HG03066 (cell line): Measurements from ENCODE around the gene ADD3.

ENCODE experiments used
- ATAC-seq: cut with Tn5 transposase; IDR thresholded peaks from one replicate; pipeline ENCODE4 v1.9.1; 2021; ENCODE audit warnings: low read depth; ENCODE audit not compliant: unreplicated experiment

Gene ADD3

DNA sequence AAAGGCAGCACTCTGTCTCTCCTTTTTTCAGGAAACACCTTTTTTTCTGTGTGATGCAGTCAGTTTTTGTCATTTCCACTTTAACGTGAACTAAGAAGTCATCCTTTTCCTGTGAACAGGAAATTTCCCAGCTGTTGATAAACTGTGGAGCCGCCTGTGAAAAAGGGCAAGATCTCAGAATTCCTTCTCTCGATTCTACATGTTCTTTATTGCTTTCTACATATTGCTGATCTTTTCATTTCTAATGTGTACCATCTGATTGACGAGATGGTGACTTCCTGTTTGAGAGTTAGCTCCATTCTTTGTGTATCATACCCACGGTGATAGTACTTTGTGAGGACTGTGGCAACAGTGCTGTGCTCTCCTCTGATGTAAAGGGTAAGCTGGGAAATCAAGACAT lies 50.4 kb downstream of the ADD3 start:
- no peak for ATAC-seq

DNA sequence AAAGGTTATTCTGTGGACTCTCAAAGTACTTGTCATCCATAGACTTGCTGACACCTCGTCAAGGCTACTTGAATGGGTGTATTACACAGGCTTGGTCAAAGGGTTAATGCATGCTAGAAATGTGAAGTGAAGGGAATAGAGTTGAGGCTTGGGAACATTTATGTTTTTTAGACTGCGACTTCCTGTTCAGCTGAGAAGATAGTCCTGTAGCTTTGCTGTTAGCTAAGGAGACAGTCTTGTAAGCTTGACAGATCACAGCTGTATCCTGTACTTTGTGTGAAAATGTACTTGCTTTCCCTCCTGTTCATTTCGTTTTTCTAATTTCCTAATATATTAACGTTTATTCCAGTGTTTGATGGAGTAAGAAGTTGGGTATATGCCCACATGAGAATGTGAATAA lies 52.1 kb downstream of the ADD3 start:
- ATAC-seq: no peak

DNA sequence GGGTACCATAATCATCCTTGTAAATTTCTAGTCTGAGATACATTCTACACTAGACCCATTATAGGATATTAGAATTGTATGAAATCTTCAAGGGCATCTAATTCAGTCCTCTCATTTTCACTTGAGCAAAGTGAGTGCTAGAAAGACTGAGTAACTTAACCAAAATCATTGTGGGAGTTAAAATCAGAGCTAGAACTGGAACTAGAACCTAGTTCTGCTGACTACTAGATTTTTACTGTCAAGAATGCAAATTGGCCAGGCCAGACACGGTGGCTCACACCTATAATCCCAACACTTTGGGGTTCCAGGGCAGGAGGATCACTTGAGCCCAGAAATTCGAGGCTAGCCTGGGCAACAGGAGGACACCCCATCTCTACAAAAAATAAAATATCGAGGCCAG lies 53.9 kb downstream of the ADD3 start:
- no peak for ATAC-seq

DNA sequence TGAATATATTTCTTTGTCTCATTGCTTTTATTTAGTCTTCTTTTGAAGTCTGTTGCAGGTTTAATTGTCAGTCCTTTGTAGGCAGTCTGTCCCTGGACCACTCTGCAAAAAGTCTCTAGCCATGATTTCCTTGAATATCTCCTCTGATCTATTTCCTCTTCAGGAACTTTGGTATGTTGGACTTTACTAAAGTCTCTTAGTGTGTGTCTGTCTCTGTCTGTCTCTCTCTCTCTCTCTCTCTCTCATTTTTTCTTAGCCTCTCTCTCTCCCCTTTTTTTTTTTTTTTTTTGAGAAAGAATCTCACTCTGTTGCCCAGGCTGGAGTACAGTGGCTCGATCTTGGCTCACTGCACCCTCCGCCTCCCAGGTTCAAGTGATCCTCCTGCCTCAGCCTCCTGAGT lies 57.5 kb downstream of the ADD3 start:
- no peak for ATAC-seq

DNA sequence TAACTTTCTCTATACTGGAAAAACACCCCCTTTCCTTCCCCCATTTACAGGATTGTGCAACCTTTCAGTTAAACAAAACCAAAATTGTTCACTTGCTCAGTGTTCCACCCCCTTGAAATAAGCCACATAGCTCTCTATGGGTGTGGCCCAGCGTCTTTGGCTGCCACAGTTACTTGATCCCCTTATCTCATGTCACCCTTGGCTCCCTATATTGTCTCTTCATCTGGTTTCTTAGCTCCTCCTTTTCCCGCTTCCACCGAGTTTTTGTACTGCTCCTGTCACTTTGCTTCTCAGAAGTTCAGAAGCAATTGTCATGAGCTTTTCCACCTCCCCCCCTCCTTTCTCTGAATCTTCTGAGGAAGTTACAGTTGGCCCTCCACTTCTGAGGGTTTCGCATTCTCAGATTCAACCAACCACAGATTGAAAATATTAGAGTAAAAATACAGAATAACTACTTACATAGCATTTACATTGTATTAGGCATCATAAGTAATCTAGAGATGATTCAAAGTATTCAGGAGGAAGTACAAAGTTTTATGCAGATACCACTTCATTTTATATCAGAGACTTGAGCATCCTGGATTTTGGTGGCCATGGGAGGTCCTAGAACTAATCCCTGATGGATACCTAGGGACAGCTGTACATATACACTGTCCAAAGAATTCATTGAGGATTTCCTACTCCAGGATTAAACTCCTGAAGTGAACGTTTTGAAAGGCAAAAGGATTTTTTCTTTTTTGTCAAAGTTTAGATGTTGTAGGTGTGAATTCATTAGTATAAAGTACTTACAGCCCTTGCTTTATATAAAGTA lies 60.4 kb downstream of the ADD3 start:
- ATAC-seq: peak; percentile 39

DNA sequence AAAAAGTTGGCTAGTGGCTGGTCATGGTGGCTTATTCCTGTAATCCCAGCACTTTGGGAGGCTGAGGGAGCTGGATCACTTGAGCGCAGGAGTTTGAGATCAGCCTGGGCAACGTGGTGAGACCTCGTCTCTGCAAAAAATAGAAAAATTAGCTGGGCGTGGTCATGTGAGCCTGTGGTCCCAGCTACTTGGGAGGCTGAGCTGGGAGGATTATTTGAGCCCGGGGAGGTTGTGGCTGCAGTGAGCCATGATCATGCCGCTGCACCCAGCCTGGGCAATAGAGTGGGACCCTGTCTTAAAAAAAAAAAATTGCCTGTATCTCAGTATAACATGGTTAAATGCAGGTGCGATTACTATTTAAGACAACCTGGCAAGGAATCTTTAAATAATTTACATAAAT lies 61.0 kb downstream of the ADD3 start:
- no peak for ATAC-seq

DNA sequence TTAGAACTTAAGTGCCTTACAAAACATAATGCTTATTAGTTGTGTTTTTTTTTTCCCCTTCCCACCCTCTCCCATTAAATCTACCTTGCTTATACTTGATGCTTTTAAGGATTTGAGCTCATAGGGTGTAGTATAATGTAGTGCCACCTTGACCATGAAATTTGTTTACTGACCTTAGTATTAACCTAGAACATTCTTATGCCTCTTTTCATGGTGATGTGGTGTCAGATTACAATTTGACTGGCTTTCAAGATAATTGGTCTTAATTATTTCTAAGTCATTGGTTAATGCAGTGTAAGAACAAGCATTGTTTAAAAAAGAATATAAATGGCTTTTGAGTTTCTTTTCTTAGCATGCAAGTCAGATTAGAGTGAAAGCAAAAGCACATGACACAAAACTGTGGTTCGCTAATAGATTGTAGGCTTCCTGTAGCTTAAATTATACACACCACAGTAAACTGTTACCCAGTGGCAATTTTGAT lies 61.8 kb downstream of the ADD3 start:
- peak; percentile 49 for ATAC-seq

DNA sequence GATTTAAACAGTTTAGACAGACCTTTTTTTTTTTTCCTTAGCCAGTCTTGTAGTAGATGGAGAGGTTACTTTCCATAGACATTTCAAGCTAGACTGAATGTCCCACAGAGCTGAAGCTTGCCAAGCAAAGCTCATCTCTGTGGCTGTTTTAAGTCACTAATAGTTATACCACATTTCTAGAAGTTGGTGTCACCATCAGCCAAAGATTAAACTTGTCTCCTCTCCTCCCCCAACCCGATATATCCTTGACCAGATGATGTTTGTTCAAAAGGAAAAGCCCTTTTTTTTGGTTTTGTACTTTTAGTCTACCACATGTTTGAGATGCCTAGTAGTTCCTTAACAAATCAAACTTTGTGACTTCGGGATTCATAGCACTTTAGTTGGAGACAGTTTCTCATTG lies 66.1 kb downstream of the ADD3 start:
- ATAC-seq: no peak

DNA sequence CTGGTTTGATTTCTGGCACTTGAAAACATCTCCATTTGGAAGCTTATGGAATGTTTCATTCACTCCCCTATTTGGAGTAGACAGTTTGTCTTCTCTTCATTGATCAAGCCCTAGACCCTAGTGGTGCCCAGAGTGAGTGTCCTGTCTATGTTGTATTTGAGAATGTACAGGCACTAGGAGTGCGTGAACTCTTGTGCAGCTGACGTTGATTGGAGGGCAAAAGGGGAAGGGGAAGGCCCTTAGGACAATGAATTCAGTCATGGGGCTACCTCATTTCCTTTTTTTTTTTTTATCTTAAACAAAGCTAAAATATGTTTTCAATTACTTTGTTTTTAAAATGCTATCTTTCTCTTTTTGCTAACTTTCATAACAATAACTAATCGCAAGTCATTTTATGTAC lies 66.5 kb downstream of the ADD3 start:
- no peak for ATAC-seq

DNA sequence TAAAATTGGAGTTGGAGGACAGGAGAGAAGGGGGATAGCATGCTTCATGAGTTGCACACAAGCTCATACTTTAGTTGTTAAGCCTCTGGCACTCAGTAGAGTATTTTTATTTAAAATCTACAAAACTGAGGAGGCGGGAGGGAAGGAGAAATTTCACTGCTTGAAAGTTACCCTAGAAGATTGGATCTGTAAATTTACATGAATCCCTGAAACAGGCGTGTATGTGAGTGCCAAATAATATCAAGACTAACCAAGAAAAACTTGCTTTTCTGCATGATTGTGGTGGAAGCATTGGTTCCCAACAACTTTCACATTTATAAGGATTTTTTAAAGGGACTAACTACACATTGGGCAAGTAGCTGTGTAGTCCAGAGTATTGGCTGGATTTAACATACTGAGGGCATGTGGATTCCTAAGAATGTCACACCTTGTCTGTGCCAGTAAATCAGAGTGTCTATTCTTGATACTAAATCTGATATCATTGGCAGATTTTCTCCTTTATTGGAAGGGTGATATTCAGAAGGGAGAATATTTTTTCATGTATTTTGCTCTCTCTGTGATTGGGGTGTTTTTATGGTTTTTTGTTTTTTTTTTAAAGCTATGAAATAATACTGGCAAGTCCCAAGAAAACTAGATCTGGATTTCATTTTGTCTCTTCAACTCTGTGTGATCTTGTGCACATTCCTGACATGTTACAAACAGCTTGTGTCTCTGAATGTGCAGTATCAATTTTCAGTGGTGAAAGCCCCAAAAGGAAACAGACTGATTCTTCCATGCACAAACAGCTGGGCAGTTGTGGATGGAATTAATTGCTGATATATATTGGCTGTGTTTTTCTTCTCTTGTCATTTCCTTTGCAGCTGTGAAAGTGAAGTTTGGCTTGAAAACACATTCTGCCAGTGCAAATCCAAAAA lies 67.2 kb downstream of the ADD3 start:
- no peak for ATAC-seq

DNA sequence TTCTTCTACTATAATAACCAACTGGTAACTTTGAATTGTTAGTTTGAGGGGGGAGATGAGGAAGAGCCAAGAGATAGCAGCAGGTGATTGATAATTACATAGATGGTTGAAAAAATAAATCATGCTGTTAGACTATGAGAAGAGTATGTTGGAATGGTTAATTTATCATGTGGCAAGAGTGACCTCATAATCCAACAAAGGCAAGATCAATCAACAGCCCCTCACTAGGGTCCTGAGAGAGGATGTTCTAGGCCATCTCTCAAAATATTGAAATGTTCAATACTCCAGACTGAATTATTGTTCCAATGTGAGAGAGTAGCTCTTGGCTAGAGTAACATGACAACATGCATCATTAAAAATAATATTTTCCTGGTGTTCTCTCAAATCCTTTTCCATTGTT lies 67.9 kb downstream of the ADD3 start:
- no peak for ATAC-seq

DNA sequence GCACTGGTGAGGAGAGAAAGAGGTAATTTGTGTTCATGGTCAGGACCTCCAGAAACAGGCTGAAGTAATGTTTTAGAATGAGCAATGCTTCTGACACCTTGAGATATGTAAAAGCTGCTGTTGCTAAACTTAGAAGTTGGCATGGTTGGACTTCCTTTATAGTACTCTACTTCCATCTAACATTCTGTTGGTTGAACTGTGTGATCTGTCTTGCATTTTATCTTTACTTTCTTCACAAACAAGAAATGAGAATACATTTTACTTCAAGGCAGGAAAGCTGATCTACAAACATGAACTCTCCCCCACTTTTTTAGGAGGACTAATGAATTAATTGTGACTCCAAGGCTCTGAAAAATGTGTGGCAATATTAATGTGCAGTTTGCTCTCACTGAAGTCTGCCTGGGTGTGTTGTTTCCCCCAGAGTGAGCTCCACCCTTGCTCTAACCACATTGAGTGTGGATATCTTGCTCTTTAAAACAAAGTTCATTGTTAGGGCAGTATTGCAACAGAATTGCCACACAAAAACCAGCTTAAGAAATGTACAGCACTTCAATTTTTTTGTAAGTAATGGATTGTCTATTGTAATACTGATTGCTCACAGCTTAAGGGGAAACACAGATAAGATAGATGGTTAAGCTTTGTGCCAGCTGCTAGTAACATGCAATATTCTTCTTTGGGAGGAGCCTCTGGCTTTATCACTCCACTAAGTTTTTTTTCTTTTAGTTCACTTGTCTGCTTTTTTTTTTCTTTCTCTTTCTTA lies 69.0 kb downstream of the ADD3 start:
- ATAC-seq: peak; percentile 67

DNA sequence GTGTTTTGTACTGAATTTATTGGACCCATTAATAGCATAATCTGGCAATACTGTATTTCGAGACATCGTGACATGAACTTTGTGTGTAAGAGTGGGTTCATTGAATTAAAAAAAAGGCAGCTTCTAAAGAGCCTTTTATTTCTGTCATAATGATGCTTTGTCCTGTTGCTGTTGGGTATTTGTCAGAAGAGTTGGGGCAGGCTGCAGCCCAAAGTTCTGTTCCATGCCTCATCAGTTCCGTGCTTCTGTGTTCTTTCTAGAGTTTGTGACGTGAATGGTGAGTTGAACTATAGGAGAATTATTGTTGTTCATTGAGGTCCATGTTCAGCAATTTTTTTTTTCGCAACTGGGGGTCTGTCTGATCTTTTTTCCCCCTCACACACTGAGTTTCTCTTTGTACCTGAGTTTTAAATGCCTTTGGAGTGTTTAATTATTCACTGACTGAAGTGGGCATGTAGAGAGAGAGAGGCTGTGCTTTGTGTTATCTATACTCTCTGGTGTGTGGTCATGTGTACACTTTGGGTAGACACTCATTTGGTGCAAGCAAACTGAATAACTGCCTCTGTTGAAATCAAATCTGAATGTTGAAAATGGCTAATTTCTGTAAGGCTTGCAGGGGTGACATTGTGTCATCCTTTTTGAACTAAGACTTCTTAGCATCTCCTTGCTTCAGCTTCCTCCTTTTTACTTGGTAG lies 69.8 kb downstream of the ADD3 start:
- ATAC-seq: no peak

DNA sequence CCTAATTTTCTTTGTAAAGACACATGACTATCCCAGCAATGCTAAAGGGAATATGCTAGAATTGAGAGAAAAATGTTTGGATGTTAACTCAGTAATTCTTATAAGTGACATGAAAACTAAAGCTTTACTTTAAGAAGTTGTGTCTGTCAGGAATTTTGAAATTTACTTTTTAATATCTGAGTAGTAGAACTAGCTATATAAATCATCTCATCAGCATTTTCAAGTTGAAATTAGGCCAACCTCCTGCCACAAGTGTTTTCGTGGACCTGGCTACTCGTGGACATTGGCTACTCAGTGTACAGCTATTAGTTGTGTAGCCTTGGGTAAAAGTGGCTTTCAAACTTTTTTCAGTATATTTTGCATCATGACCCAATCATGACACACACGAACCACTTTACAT lies 70.5 kb downstream of the ADD3 start:
- ATAC-seq: no peak

DNA sequence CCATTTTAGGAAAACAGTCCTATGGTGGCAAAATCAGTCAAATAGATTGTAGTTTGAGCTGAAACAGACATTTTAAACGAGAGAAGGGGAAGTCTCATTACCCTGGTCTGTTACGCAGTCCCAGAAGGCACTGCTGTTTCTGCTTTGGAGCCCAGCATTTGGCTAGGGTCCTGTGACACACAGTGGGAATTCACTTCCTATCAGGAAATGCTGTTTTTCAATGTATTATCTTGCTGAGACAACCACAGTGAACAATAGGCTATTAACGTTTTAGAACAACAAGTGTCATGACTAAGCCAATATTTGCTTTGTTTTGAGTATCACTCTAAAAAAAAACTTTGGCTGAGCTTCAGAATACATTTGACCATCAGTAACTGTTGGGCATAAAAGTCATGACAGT lies 74.1 kb downstream of the ADD3 start:
- no peak for ATAC-seq

DNA sequence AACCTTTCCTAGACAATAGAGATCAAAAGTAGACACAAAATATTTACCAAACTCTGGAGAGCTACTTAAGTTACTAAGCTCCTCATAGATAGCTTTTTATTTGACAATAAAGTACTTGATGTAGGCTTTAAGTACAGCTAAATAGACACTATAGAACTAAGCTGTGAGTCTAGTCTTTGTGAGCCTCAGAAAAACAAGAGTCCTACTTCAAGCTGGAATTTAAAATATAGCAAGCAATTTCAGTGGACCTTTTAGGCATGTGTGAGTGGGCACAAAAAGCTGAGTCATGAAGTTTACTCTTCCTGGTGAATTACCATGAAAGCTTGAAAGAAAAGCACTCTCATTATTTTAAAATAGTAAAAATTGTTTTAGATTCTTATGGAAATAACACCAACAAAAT lies 76.1 kb downstream of the ADD3 start:
- ATAC-seq: no peak

DNA sequence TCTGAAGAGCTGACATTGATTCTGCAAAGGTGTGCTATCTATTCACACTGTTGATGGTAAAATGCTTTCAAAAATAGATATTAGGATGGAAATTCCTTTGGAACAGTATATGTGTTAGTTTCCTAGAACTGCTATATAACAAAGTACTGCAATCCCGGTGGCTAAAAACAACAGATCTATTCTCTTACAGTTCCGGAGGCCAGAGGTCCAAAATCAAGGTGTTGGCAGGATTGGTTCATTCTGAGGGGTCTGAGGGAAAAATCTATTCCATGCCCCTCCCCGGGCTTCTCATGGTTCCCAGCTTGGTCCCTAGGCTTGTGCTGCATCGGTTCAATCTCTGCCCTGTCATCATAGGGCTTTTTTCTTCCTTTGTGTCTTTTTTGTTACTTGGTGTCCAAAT lies 79.9 kb downstream of the ADD3 start:
- no peak for ATAC-seq

DNA sequence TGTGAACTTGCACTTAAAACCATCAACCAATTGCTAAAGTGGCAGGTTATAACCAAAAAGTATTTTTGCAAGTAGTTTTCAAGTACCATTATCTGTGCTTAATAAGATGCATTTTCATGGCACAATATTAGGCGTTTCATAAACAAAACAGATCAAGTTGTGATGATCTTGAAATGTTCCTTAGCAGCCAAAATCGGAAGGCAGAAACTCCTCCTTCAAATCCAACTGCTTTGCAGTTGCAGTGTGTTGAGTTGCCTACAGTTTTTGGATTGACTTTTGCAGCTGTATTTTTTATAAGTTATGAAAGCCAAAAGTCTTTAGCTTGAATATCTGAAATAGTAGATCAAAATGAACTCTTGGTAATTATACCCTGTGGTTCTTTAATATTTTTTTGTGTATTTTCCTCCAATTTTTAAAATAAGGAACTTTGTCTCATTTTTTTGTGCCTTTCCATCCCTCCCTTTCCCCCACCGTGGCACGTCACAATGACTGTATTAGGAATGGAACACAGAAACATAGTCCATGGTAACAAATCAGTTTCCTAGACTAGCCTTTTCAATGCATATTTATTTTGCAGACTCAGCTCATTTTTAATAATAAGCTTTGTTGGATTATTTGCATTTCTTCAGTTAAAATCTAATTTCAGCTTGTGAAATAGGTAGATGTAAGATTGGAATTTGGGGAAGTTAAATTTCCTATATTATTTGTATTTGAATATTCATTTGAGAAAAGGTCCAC lies 80.8 kb downstream of the ADD3 start:
- no peak for ATAC-seq

DNA sequence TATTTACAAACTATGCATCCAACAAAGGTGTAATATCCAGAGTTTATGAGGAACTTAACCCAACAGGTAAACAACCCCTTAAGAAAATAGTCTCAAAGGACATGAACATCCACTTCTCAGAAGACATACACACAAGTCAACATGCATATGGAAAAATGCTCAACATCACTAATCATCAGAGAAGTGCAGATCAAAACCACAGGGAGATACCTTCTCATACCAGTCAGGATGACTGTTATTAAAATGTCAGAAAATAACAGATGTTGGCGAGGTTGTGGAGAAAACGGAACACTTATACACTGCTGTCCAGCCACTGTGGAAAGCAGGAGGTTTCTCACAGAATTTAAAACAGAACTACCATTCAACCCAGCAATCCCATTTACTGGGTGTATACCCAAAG lies 84.0 kb downstream of the ADD3 start:
- ATAC-seq: no peak

DNA sequence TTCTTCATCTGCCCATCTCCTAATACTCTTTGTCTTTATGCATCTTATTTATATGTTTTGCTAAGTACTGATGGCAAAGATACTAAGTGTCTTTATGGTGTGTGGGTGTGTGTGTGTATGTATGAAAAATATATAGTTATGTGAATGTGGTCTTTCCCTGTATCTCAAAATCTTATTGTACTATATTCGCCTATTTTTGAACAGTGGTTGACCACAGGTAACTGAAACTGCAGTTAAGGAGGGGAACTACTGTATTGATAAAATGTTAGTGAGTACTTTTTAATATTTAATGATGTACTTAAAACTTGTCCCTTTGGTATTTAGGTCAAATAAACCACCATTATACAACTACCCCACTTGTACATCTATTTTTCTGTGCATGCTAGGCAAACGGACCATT lies 85.9 kb downstream of the ADD3 start:
- no peak for ATAC-seq
